GM19452 (cell line): ENCODE measurements around the gene INSC.
"Not testable (repeated sequence)": the region's sequence is repeated elsewhere in the genome, so short reads cannot be mapped to it uniquely, and the experiment has no call there.

ENCODE experiments used
- ATAC-seq: cut with Tn5 transposase; IDR thresholded peaks from one replicate; pipeline ENCODE4 v1.9.1; 2021; ENCODE audit not compliant: unreplicated experiment

Gene INSC, protein sequence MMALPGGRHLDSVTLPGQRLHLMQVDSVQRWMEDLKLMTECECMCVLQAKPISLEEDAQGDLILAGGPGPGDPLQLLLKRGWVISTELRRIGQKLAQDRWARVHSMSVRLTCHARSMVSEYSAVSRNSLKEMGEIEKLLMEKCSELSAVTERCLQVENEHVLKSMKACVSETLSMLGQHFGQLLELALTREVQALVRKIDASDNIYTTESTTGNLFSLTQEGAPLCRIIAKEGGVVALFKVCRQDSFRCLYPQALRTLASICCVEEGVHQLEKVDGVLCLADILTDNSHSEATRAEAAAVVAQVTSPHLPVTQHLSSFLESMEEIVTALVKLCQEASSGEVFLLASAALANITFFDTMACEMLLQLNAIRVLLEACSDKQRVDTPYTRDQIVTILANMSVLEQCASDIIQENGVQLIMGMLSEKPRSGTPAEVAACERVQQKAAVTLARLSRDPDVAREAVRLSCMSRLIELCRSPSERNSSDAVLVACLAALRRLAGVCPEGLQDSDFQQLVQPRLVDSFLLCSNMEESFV

DNA sequence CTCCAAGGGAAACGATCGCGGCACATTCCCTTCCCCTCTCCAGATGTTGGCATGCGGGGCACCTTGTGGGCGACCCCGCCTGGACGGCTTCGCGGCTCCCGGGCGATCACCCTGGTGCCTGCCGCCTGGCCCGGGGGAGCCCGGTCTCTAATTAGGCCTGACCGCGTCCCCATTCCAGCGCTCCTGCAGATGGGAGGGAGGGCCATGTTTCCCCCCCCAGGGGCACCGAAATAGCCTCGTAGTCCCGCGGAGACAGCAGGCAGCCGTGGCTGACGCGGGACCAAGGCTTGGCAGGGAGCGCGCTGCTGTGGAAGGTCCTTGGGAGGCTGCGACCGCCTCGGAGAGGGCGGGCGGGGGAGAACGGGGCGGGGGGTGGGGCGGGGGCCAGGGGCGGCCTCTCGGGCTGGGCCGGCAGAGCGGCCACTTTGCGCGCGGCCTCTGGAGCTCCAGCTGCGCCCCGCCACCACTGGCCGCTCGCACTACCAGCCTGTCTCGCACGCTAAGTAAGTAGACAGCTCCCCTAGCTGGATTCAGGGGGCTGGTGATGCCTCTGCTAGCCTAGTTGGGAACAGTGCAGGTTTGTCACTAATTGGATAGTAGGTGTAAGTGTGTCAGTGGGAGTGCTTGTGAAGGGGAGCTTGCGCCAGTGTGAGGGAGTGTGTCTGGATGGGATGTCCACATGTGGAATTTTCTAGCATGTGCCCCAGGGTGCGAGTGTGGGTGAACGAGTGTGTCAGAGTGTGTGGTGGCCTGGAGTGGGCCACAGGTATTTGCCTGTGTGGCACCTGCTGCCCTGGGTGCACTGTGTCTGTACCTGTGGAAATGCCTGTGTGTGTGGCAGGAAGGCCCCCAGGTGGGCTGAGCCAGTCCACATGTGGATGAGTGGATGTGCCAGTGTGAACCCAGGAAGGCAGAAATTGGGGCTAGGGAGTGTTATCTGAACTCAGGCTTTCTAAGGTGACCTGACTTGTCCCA is at the start of gene INSC:
Gene INSC (plus strand): TSS at position 423 of the 975 bp plus-strand sequence. CDS start 34,252 bp downstream, outside the sequence.
- no peak for ATAC-seq

DNA sequence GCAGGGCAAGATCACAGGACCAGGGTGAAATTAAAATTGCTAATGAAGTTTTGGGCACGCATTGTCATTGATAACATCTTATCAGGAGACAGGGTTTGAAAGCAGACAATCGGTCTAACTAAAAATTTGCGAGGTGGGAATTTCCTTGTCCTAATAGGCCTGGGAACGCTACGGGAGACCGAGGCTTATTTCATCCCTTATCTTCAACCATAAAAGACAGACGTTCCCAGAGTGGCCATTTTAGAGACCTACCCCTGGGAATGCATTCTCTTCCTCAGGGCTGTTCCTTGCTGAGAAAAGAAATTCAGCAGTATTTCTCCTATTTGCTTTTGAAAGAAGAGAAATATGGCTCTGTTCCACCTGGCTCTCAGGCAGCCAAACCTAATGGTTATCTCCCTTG is 45.0 kb upstream of the INSC start:
- ATAC-seq, result not testable (repeated sequence)

DNA sequence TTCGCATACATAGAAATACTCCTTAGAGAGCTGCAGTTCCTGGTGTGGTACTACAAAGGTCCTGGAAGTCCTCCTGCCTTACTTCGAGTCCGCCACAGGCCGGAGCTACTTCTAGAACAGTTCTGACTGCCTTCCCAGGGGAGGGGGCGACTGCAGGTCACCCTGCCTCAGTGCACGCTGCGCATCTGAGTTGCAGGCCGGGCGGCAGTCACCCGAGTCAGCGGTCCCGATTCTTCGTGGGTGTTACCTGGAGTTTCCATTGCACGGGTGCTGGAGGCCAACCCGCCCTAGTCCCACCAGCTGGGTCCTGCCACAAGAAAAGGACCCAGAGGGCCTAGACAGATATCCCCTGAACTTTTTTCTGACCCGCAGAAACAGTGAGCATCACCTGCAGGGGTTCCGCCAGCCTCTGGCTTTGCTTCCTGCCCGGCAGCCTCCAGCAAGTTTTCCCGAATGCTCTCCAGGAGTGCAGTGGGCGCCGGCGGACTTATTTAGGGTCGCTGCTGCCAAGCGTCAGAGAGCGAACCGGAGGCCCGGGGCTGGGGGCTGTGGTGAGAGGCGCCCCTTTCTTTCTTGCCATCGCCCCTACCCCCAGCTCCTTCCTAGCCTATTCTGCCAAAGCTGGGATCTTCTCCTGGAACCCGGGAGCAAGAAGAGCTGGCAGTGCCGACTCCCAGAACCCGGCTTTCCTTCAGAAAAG is 43.0 kb upstream of the INSC start:
- no peak for ATAC-seq

DNA sequence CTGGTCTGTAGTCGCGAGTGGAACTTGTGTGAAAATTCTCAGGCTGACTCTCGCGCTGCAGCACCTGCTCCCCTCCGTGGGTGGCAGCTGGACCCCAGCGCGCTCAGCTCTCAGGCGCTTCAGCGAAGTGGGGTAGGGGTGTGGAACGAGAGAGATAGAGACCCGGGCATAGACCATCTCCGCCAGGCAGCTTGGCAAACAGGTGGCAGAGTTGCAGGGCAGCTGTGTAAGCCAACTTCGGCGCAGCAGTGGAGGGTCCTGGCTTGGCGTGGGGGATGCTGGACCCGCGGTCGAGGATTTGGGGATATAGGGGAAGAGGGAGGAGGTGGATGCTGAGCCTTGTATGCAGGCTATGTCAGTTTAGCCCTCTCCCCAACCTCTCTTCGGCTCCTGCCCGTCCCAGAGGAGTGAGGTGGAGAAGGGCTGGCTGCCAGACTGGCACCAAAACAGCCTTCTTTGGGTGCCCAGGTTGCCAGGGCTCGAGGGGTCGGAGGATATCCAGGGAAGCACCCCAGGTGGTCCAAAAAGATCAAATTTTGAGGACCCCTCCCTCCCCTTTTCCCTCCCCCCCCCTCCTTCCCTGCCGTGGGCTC is 42.1 kb upstream of the INSC start:
- ATAC-seq, result no peak

DNA sequence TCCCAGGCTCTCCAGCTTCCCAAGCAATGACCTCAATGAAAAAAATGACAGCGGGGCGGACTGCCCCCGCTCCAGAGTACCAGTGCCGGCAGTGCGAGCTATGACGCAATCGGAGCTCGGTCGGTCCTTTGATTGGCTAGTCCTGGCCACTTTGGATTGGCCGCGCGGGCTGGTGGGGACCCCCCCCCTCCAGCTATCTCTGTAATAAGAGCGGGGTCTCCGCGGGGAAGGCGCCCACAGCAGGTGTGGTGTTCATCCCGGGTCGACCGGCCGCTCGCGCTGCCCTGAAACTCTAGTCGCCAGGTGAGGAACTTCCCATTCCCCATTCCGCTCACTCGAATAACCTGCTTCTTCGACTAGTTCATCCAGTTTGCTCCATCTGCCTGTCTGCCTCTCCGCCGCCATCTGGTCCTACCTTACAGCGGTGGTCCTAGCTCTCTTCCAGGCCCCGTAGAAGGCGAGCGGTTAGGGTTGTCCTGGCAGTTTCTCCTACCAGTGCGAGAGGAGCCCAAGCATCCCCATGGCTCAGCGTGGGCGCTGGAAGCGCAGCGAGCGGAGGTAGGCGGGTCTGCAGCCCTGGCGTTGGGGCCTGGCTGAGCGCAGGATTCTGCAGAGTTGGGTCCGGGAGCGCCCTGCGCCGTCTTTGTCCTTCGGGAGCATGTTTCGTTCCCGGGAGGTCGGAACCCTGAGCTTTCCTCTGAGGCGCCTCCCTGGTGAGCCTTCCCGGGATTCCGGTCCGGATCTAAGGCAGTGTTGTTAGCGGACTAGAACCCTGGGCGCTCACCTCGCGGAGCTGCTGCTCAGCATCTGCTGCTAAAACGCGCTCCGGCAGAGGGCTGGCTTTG is 41.1 kb upstream of the INSC start, which contains the start of gene CALCB:
Gene CALCB (plus strand): TSS at position 233 of the 845 bp plus-strand sequence. CDS start 1,126 bp downstream, outside the sequence.
- no peak for ATAC-seq

DNA sequence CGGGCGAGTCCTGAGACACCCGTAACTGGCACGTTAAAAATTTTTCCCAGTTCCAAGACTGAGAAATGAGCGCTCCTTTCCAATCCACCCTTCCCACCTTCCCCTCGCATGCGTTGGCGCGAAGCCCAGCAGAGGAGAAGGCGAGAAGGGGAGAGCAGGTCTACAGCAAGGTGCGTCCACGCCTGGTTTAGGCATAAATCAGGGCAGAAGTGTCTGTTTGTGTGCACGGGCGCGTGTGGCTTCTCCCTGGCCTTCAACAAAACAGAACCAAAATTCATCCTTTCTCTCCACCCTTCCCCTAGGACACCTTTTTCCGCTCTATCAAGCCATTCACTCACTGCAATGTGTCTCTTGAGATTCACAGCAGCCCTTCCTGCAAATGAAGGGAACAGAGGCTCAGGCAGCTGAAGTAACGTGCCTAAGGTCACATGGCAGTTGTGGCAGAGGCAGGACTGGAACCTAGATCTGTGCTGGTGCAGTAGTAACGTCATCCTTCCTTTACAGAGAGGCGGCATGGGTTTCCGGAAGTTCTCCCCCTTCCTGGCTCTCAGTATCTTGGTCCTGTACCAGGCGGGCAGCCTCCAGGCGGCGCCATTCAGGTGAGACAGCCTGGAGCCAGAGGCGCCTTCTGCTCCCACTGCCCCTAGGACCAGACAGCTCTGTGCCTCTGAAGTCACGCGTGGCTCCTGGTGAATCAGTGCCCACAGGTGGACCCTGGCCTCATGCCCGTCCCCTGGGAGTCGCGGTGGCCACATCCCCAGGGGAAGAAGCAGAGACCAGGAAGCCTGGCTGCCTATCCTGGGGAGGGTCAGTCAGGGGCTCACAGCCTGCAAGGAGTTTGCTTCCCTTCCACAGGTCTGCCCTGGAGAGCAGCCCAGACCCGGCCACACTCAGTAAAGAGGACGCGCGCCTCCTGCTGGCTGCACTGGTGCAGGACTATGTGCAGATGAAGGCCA is 40.2 kb upstream of the INSC start:
- ATAC-seq, result peak; percentile 93

DNA sequence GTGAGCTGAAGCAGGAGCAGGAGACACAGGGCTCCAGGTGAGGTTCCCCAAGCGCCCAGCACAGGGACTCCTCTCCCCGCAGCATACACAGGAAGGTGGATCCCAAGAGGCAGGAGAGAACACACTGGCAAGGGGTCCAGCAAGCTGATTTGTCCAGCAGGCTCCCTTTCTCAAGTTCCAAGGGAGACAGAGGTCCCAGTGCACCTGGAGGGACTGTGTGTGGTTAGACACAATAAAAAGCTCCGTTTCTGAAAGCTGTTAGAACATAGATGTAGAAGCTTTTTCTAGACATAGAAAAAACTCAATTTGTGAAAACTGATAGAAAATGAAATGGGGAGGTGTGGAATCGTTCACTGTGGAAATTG is 39.6 kb upstream of the INSC start:
- no peak for ATAC-seq

DNA sequence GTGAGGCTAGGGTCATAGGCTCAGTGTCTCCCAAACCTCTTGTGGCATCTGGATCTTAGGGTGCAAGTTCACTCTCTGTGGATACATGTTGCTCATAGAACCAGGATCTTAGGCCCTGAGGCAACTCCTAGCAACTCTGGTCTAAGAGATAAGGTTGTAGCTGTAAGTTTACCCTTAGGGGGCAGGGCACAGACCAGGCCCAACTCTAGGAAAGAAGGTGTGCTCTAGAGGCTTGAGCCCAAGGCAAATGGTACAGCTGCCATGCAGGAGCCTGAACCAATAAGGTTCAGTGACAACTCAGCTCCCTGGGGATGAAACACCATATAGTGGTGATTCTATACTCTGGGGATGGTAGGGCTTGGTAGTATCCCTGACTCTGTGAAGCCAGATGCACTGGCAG is 23.5 kb upstream of the INSC start:
- no peak for ATAC-seq

DNA sequence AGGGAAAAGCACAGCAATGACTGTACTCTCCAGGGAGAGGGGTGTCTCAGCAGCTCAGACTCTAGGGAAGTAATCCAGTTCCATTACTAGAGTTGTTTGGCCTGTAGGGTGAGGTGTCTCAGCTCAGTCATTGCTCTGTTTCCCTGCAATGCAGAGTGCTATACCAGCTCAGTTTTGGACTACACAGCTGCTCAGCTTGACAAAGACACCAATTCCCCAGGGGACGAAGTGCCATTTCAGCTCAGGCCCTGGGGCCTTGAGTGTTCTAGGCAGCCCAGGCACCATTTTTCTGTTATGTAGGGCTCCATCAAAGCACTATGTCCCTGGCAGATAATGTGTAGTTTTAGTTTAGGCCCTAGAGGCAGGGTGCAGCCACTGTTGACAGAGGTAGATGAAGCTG is 23.1 kb upstream of the INSC start:
- ATAC-seq, result no peak

DNA sequence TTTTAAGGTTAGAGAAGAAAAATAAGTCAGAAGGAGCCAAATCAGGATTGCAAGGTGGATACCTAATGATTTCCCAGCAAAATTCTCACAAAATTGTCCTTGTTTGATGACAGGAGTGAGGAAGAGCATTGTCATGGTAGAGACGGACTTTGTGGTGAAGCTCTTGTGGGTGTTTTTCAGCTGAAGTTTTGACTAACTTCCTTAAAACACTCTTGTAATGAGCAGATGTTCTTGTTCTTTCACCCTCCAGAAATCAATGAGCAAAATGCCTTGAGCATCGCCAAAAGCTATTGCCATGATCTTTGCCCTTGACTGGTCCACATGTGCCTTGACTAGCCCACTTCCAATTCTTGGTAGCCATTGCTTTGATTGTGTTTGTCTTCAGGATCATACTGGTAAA is 21.3 kb upstream of the INSC start:
- peak; percentile 72 for ATAC-seq

DNA sequence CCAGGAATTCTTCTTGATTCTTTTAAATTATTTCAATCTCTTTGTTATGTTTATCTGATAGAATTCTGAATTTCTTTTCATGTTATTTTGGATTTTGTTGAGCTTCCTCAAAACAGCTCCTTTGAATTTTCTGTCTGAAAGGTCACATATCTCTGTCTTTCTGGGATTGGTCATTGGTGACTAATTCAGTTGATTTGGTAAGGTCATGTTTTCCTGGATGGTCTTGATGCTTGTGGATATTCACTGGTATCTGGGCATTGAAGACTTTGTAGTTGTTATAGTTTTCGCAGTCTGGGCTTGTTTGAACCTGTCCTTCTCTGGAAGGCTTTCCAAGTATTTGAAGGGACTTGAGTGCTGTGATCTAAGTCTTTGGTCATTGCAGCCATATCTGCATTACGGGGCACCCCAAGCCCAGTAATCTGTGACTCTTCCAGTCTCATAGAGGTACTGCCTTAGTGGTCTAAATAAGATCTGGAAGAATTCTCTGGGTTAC is 18.9 kb upstream of the INSC start:
- no peak for ATAC-seq

DNA sequence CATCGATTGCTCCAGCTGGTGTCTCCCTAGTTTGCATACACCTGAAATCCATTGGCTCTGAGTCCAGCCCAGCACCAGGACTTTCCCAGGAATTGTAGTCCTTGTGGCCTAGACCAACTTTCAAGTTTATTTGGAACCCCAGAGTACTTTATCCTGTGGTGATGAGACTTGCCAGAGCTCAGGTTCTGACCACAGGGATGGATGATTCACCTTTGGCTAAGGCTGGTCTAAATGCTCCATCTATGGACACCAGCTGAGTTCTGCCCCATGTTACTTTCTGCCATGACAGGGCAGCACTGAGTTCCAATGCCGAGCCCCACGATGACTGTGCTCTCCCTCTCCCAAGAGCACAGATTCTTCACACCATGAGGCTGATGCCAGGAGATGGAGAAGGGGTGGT is 17.3 kb upstream of the INSC start:
- no peak for ATAC-seq

DNA sequence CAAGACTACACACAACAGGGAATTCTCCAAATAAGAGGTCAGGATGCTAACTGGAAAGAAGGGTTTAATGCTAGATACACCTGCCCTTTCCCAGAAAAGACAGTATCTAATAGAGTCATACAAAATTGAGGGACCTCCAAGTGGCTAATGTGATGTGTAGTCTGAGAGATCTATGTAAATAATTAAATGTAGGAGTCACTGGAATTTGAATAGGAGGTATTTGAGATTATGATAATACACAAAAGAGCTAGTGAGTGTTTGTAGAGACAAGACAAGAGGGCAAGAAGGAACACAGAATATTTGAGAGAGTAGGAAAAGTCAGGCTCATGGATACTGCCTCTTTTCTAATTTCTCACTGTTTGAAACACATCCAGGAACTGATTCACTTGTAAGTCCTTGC is 15.5 kb upstream of the INSC start:
- ATAC-seq, result no peak

DNA sequence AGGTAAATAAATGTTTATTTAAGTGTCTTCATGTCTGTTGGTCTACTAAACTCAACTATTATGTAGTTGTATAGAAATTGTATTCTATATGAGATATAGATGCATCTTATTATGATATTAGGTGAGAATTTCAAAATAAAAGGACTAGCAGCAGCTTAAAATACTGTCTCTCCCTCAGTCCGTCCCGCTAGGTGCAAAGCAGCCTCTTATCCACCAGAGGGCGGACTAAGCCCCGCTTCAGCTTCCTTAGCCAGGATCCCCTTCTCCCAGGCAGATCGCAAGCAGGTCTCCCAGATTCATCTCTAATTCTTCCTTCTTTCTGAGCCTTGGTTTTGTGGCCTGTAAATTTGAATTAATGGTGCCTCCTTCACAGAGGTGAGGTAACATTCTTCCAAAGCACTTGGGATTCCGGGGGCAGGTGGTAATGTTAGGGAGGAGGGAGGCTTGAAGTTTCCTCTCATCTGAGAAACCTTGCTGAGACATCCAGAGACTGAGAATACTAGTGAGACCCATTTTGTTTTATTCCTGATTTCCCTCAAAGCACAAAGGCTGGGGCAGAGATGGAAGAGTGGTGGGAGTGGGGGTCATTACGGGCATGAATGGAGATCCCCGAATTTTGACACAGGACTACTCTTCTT is 13.5 kb upstream of the INSC start:
- ATAC-seq, result peak; percentile 79

DNA sequence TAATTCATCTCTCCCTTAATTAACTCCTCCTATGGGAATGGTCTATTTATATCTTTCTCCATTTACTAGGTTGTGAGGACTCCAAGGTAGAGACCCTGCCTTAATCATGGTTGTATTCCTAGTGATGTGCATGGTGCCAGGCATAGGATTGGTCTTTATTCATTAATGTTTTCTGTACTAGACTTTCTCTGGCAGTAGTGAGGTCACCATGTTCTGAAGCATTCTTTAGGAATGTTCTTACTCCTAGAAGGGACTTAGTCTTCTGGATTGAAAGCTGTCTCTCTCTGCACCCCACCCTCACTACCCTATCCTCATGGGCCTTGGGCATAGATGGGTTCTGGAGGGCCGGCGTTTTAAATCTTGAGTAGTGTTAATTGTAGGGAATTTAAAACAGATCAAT is 10.6 kb upstream of the INSC start:
- no peak for ATAC-seq

DNA sequence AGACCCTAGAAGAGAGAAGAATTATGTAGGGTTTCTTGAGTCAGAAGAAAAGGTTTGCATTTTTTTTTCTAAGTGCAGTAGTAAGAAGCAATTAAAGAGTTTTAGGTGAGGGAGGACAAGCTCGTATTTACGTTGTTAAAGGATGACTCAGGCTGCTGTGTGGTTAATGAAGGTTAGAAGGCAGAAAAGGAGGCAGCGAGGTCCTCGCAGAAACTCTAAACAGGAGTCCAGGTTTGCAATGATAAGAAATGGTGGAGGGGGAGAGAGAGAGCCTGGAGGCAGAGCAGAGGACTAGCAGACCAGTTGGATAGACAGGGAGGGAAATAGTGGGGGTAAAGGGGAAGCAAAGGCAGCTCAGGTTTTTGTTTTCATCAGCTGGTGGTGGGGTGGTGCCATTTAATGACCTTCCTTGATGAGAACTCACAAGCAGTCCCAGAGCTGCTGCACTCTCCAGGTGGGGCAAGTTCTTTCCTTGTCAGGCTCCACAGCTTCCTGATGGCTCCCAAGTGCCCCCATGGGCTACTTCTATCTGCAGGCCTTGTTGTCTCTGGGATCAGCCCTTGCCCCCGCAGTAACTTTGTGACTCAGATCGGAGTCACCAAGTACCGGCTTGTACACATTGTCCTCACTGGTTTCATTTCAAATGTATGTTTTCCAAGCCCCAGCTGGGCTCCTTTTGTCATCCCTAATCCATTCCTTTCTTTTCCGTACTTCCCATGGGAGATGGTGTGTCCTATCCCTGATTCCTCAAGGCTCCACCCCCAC is 8.3 kb upstream of the INSC start:
- ATAC-seq, result no peak
